ENCODE results near the gene DCAF17. TPM values are rescaled to one million over a fixed set of nuclear protein-coding genes. Genes with fewer than 3 reads are reported as not detected.

DCAF17 gene
- total RNA-seq, 1 donor from 2014 or later: 23.1 TPM

DNA sequence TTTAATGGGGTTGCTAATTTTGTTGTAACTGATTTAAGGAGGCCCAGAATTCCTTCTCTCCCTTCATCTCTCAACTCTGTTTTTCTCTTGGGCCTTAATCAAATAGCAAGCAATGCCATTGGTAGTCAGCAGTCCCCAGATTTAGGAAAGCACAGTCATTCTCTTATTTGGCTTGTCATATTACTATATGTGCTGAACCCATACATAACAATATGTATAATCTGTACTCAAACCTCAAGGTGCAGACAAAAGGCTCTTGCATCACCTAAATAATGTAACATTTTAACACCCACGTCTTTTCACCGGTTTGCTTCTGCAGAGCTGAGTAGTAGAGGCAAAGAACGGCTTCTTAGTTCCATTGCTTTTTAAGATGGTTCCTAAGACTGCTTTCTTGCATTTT lies 33.6 kb upstream of the DCAF17 start:
- Mint-ChIP-seq H3K4me3 (no peak overlapping the region), H3K27ac (no peak overlapping the region), H3K9me3 (peaks cover 30% of the 10 kb centered on the region), H3K4me1 (no peaks in the 10 kb centered on the region), H3K36me3 (peaks cover 35% of the 10 kb centered on the region), H3K27me3 (ENCODE audit: low read depth) (no peaks in the 10 kb centered on the region)
- TF ChIP-seq, protein P1, sequence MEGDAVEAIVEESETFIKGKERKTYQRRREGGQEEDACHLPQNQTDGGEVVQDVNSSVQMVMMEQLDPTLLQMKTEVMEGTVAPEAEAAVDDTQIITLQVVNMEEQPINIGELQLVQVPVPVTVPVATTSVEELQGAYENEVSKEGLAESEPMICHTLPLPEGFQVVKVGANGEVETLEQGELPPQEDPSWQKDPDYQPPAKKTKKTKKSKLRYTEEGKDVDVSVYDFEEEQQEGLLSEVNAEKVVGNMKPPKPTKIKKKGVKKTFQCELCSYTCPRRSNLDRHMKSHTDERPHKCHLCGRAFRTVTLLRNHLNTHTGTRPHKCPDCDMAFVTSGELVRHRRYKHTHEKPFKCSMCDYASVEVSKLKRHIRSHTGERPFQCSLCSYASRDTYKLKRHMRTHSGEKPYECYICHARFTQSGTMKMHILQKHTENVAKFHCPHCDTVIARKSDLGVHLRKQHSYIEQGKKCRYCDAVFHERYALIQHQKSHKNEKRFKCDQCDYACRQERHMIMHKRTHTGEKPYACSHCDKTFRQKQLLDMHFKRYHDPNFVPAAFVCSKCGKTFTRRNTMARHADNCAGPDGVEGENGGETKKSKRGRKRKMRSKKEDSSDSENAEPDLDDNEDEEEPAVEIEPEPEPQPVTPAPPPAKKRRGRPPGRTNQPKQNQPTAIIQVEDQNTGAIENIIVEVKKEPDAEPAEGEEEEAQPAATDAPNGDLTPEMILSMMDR (IDR thresholded peaks at IDR 0.05; ENCODE audit: unreplicated experiment): no peak
- no peak for DNase-seq (ENCODE audit: low spot score in 2 of 2, unreplicated experiment in 2 of 2)

DNA sequence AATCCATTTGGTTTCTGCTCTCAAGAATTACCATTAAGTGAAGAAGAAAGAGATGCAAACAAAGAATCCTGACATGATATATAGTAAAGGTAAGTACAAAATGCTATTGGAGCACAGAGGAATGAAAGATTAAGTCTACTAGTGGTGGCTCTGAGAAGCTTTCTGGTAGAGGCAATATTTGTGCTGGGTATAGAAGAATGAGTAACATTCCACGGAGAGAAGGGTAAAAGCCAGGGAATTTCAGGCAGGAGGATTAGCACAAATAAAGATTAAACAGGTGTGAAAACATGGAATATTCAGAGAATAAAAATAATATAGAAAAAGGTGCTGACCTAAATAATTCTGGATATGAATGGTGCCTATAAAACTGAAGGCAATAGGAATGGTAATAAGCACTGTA lies 32.1 kb upstream of the DCAF17 start:
- H3K27me3 Mint-ChIP-seq (ENCODE audit: low read depth): no peaks in the 10 kb centered on the region
- no peaks in the 10 kb centered on the region for H3K4me1 Mint-ChIP-seq
- no peak overlapping the region for H3K4me3 Mint-ChIP-seq
- no peak for DNase-seq (ENCODE audit: low spot score in 2 of 2, unreplicated experiment in 2 of 2)
- H3K27ac Mint-ChIP-seq: no peak overlapping the region
- H3K9me3 Mint-ChIP-seq: peaks cover 30% of the 10 kb centered on the region
- H3K36me3 Mint-ChIP-seq: peaks cover 30% of the 10 kb centered on the region
- TF ChIP-seq, protein P1 (IDR thresholded peaks at IDR 0.05; ENCODE audit: unreplicated experiment): no peak

DNA sequence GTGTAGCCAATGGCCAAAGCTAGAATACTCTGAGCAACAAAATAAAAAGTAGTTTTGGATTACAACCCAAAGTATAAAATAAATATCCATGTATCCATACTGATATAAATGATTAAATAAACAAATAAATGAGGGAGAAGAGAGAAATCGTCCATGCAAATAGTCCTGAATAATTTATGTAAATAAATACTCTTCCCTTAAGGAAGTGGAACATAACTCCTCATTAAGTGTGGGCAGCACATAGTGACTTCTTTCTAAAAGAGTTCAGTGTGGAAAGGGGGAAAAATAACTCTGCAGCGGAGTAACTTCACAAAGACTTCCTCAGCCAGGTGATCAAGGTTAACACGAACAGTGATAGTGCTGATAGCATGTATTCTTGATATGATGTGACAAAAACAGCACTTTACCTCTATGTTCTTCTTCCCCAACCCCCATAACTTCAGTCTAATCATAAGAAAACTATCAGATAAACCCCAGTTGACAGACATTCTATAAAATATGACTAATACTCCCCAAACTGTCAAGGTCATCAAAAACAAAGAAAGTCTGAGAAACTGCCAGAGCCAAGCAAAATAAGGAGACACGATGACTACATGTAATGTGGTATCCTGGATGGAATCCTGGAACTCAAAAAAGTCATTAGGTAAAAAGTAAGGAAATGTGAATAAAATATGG lies 31.0 kb upstream of the DCAF17 start:
- H3K4me1 Mint-ChIP-seq: no peaks in the 10 kb centered on the region
- no peak overlapping the region for H3K27ac Mint-ChIP-seq
- no peaks in the 10 kb centered on the region for H3K27me3 Mint-ChIP-seq (ENCODE audit: low read depth)
- TF ChIP-seq, protein P1 (IDR thresholded peaks at IDR 0.05; ENCODE audit: unreplicated experiment): no peak
- H3K4me3 Mint-ChIP-seq: no peak overlapping the region
- H3K36me3 Mint-ChIP-seq: peaks cover 22% of the 10 kb centered on the region
- peaks cover 21% of the 10 kb centered on the region for H3K9me3 Mint-ChIP-seq
- no peak for DNase-seq (ENCODE audit: low spot score in 2 of 2, unreplicated experiment in 2 of 2)

DNA sequence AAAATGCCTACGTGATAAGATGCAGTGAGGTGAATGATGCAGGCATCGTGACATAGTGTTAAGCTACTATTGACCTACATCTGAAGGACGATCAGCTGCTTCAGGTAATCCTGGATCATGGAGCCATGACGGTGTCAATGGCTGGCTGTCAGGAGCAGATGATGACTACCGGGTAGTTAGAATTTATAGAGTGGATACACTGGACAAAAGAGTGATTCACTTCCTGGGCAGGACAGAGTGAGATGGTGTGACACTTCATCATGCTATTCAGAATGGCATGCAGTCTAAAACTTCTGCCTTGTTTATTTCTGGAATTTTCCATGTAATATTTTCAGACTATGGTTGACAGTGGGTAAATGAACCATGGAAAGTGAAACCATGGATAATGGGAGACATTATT lies 29.8 kb upstream of the DCAF17 start:
- DNase-seq (ENCODE audit: low spot score in 2 of 2, unreplicated experiment in 2 of 2): no peak
- Mint-ChIP-seq H3K4me1 (no peaks in the 10 kb centered on the region), H3K36me3 (peaks cover 18% of the 10 kb centered on the region), H3K27ac (no peak overlapping the region), H3K4me3 (no peak overlapping the region), H3K27me3 (ENCODE audit: low read depth) (no peaks in the 10 kb centered on the region), H3K9me3 (peaks cover 18% of the 10 kb centered on the region)
- TF ChIP-seq, protein P1 (IDR thresholded peaks at IDR 0.05; ENCODE audit: unreplicated experiment): no peak

DNA sequence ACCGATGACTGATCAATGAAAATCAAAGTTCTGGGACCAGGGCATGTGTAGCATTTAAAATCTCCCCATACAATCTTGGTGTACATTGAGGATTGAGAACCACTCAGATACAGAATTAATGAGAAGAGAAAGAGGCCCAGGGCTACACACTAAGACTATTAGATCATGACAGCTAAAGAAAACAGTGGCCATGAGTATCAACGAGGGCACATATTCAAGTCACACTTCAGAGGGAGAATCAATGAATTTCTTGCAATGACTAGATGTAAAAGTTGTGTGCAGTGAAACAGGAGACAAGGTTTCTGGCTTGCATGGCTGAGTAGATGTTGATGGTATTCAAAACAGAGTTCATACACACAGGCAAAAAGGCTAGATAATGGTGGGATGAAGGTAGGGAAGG lies 29.3 kb upstream of the DCAF17 start:
- Mint-ChIP-seq H3K36me3 (peaks cover 18% of the 10 kb centered on the region), H3K4me1 (peaks cover 4% of the 10 kb centered on the region), H3K4me3 (no peak overlapping the region)

More for the DNA sequence above, 29.3 kb upstream of the DCAF17 start:
- TF ChIP-seq, protein P1 (IDR thresholded peaks at IDR 0.05; ENCODE audit: unreplicated experiment): no peak
- H3K9me3 Mint-ChIP-seq: peaks cover 18% of the 10 kb centered on the region
- no peak for DNase-seq (ENCODE audit: low spot score in 2 of 2, unreplicated experiment in 2 of 2)
- H3K27ac Mint-ChIP-seq: no peak overlapping the region
- H3K27me3 Mint-ChIP-seq (ENCODE audit: low read depth): no peaks in the 10 kb centered on the region
